NCI-H187 treated with DMSO at 0.1 percent for 48 hours (cell line): Measurements from ENCODE around the gene ETV6.

ENCODE experiments used
- DNase-seq: peaks from one replicate; lab custom pipeline; 2025; lab: John Stamatoyannopoulos, UW

ETV6 gene

DNA sequence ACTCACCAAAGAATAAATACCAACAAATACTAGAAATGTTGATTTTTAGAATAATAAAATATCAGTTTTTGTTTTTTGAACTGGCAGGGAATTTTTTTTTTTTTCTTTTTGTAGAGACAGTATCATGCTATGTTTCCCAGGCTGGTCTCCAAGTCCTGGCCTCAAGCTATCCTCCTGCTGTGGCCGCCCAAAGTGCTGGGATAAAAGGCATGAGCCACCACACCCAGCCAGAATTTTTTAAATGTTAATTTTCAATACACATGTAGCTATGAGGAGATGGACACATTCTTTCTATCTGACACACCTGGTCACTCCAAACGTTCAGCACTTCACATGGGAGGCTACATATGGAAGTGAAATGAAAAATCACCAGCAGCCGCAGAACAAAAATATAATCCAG, 126.8 kb downstream of the ETV6 start:
- DNase-seq = no peak

GRCh38 chr12:11777451-11777850, 128.0 kb downstream of the ETV6 start:
- no peak for DNase-seq

DNA sequence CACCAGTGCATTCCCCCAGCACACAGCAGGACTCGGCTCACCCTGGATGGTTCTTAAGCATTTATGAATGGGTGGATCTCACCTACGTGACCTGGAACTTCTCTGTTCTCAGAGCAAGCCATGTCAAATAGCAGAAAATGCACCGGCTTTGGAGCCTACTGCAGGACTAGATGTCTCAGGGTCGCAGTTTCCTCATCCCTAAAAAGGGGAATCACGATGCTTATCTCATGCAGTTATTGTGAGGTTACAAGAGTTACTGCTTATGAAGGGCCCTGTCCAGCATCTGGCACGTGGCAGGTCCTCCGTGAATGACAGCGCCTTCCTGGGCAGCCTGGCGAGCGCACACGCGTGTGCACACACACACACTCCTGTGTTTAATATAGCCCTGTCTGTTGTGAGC, 128.5 kb downstream of the ETV6 start:
- no peak for DNase-seq

GRCh38 chr12:11778713-11779685, 129.5 kb downstream of the ETV6 start:
- DNase-seq = no peak

DNA sequence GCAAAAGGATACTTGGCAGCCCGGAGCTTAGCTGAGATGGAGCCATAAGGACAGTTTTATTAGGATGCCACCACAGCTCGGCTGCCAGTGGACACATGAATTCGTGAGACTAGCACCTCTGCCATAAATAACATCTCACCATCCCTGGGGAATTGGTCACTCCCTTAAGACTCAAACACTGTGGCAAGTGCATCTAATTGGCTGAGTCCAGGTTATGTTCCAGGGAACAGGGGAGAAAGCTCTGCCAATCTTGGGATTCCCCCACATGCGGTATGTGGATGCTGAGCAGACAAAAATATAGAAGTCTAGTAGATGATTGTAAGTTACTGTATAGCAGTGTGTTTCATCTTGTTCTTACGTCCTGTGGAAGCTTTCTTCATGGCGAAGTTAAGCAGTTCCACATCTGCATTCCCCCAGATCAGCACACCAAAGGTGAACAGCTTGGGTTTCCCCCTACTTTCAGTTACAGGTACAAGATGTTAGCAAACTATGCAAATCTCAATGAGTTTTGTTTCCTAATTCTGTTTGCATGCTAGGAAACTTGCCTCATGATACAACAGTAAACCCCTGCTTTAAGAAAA, 131.1 kb downstream of the ETV6 start:
- no peak for DNase-seq

GRCh38 chr12:11782914-11783420, 133.5 kb downstream of the ETV6 start:
- DNase-seq = no peak

DNA sequence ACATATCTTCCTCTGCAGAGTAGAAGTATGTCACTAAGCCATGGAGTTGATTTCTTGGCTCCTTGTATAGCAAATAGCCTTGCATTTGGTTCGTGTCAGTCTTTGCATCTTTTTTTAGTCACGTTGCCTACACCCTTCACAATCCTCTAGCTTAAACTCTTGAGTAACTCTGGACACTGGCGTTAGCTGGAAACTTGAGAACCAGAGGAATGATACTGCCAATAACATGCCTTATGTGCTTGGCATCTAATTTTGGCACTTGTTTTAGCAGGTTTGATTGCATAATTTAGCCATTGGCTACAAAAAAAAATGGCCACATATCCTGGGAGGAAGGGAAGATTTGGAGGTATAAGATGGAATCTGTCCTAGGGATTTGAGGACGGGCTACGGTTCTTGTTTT, 136.2 kb downstream of the ETV6 start:
- no peak for DNase-seq

DNA sequence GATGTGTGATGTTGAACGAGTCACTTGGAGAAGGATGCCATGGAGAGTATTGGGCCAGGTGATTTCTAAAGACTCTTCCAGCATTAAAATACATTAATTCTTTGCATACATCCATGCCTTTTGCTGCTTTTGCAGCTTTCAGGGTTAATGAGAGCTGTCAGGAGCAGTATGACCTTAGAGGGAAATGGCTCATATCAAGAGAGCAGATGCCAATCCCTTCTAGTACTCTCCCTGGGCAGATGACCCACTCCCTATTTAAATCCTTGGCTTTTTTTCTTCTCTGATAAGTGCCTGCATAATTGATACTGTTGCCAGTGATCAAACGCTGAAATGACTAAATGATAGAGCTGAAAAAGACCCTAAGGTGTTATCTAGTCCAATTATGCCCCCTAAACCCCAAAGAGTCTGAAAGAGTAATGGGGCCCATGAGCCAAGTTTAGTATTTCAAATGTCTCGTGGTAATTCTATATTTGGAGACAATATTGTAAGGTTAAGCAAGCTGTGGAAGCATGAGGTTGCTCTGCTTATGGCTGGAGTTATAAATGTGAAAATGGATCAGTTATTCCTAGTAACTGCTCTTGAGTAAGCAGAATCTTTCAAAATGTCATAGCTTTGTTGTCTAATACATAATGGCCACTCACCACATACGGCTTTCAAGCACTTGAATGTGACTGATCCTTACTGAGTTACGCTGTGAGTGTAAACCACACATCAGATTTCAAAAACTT, 137.3 kb downstream of the ETV6 start:
- no peak for DNase-seq

DNA sequence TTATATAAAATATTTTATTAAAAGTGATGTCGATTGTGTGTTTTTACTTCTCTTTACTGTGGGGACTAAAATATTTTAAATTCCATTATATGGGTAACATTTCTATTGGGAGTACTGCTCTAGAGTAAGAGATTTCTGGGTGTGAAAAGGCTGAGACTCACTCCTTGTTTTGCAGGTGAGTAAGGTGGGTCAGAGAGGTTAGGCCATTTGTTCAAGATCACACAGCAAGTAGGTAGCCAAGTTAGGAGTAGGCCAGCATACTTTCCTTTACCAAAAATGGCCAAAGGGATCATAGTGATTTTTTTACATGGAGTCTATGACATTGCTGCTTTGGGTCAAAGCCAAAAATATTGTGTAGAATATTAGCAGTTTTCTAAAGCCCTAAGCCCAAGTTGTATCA, 138.0 kb downstream of the ETV6 start:
- DNase-seq = no peak

- DNase-seq = no peak
Observed at GRCh38 chr12:11787933-11788849, 138.7 kb downstream of the ETV6 start.

- no peak for DNase-seq
Observed at GRCh38 chr12:11793921-11794710, 144.6 kb downstream of the ETV6 start.

DNA sequence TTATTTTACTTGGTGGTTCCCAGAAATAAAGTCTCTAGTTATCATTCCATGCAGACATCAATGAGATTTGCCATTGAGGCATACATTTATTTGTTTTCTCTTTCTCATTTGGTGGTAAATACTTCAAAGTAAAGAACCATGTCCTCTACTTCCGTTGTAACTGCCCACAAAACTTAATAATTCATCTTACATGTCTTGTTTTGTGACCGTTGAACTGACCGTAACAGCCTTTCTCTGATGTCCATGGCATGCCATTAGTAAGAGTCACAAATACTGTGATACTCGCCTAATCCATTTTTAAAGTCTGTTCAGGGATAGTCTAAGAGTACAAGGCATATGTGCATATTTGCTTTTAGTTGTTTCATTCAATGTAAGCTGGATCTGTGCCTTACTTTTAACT, 145.3 kb downstream of the ETV6 start:
- DNase-seq = no peak

DNA sequence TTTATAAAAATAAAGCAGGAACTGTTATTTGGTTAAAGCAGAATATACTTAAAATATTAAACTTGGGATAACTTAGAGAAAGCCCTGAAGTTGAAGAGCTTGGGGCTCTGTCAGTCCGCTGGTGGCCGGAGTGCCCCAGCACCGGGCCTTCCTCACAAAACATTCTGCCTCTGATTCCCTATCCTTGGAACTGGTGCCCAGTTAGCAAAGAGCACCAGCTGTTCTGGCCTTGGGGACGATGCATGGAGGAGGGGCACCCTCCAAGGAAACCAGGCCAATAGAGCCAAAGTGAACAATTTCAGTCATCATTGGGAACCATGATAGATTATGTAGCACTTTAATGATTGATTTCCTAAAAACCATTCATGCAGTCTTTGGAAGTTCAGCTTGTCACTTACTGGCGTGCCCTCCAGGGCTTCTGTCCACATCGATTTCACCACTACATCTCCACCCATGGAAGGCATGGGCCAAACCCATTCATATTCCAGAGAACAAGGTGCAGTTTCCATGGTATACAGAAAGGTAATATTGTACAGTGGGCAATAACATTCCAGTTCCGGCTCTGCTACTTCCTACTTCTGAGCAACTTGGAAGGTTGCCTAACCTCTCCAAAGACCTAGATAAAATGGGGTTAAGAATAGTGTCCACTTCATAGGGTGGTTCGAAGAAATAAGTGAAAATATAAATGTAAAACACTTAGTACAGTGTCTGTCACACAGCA, 145.9 kb downstream of the ETV6 start:
- DNase-seq = no peak

GRCh38 chr12:11795913-11796459, 146.5 kb downstream of the ETV6 start:
- no peak for DNase-seq

GRCh38 chr12:11797317-11797913, 147.9 kb downstream of the ETV6 start:
- DNase-seq = no peak

DNA sequence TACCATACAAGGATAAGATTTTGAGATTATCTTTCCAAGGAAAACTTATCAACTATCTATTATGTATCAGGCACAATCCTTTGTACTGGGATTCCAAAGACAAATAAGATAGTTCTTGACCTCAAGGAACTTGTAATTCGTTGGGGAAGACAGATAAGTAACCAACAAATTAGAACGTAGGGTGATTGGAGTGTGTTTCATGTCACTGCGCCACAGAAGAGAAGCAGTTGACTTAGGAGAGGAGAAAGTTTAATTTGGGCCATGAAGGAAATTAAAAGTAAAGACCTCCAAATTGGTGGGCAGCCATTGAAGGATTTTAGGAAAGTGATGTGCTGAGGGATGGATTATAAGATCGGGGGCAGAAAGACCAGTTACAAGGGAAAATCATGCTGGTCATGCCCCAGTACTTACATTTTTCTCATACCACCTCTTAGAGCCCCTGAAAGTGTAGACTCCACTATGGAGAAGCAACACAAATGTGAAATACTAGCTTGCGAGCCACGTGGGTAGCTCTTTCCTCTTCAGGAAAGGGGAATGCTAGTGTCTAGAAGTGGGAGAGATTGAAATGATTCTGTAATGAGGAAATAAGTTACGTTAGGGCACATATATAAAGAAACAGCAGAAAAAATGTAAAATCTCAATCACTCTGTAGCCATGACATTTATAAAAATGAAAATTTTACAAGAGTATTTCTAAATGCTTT, 148.7 kb downstream of the ETV6 start:
- DNase-seq = no peak

- no peak for DNase-seq
Observed at GRCh38 chr12:11798856-11799501, 149.5 kb downstream of the ETV6 start.

- no peak for DNase-seq
Observed at GRCh38 chr12:11799502-11799873, 150.0 kb downstream of the ETV6 start.
